Activated CD4-positive, alpha-beta T cell treated with anti-CD3 and anti-CD28 coated beads for 36 hours (primary cell): ENCODE measurements around the gene ZBTB34. TPM values are rescaled to one million over a fixed set of nuclear protein-coding genes. Genes with fewer than 3 reads are reported as not detected.
"Not testable (repeated sequence)": the region's sequence is repeated elsewhere in the genome, so short reads cannot be mapped to it uniquely, and the experiment has no call there.

Experiments
- ATAC-seq: fragments of 200-7000 bp; cut with Tn5 transposase; one replicate; pipeline ENCODE4 v1.10.0; 2021; ENCODE audit warnings: mild to moderate bottlenecking, moderate library complexity
- CTCF ChIA-PET: fragments of 350-600 bp; sonication (Branson Sonifier 250); formaldehyde crosslinking; loops from one replicate; lab custom pipeline; 2021; ENCODE audit warnings: antibody characterized with exemption; lab: Charles Lee
- POLR2A ChIA-PET: fragments of 350-600 bp; sonication (Branson Sonifier 250); formaldehyde crosslinking; loops from one replicate; lab custom pipeline; 2021; ENCODE audit warnings: antibody characterized with exemption, inconsistent platforms; lab: Charles Lee
- DNase-seq: peaks from one replicate; pipeline ENCODE4 v3.0.0-alpha.2; 2020
- H3K27ac Mint-ChIP-seq: one replicate; pipeline ENCODE4 v1.8.0; 2021; ENCODE audit warnings: mixed read lengths
- H3K27me3 Mint-ChIP-seq: one replicate; pipeline ENCODE4 v1.8.0; 2021; ENCODE audit warnings: mixed read lengths
- H3K36me3 Mint-ChIP-seq: one replicate; pipeline ENCODE4 v1.8.0; 2021; ENCODE audit warnings: low read depth, mixed read lengths
- H3K4me1 Mint-ChIP-seq: one replicate; pipeline ENCODE4 v1.8.0; 2021; ENCODE audit warnings: mixed read lengths
- H3K4me3 Mint-ChIP-seq: one replicate; pipeline ENCODE4 v1.8.0; 2021; ENCODE audit warnings: mild to moderate bottlenecking, moderate library complexity, mixed read lengths
- H3K9me3 Mint-ChIP-seq: one replicate; pipeline ENCODE4 v1.8.0; 2021; ENCODE audit warnings: low read depth, mixed read lengths
- intact Hi-C, 2 experiments: fragments of 100-400 bp; cut with DNase I in 1 of 2; cut with micrococcal nuclease in 1 of 2; formaldehyde crosslinking; loops; one replicate each; pipeline versions ENCODE4 v1.14.2 to v1.15.1; 2022 to 2024; cut with DNase I, micrococcal nuclease
- total RNA-seq, 2 experiments: library from RNA; stranded (reverse); gene quantifications; one replicate each; pipeline ENCODE4 v1.2.3, GENCODE V29; 2021

Gene ZBTB34
- 1 to 10 TPM; 4.2 to 5.0 TPM for total RNA-seq

DNA sequence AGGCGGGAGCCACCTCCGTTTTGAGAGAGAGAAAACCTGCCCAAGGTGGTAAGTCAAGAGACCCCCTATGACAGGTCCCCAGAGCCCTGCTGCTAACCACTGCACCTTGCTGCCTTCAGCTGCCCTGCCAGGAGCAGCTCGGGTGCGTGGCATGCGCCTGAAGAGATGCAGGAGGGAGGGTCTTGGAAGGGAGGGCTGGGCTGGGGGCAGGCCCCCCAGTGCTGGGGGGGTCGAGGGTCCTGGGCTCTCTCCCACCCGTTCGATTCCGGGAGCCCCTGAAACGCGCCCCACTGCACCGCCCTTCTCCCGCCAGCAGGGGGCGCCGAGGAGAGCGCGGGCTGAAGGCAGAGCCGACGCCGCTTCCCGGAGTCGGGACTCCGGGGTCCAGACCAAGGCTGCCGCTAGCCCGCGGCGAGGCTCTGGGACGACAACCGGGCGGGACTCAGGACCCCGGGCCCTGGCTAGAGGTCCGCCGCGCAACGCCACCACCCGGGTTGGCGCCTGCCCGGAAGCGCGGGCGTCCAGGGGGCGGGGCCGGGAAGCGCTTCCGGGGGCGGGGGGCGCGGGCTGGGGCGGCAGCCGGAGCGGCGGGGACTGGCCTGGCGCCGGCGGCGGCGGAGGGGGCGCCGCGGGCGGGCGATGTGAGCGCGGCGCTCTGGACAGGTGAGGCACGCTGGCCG lies at the start of gene ZBTB34:
TSS of gene ZBTB34 (plus strand) at position 563 of the 680 bp plus-strand sequence. CDS start 18,761 bp downstream, outside the sequence.
- Mint-ChIP-seq H3K27ac (peak within 1 kb of the TSS; percentile 81), H3K36me3 (no peaks in the 10 kb centered on the region), H3K9me3 (no peaks in the 10 kb centered on the region), H3K4me1 (peaks cover 19% of the 10 kb centered on the region), H3K4me3 (peak within 1 kb of the TSS; percentile 74), H3K27me3 (no peaks in the 10 kb centered on the region)
- DNase-seq (peak; percentile 84), ATAC-seq (peak; percentile 83)
- intact Hi-C loops, result loop anchor here (1.0 to 5.0 kb wide), 6 partner anchors 54 to 912 kb away; partner anchors contain the start of genes RALGPS1 (in 2 of the 2), ZBTB43 (in 2 of the 2) and ZNF79 (in 1 of the 2)
- ChIA-PET CTCF (interaction anchor here (1.7 to 2.0 kb wide), 3 partner anchors 10 to 40 kb away, joined by 5 to 6 read pairs (median 6); no protein-coding TSS in a partner anchor), POLR2A (no interaction called here)

DNA sequence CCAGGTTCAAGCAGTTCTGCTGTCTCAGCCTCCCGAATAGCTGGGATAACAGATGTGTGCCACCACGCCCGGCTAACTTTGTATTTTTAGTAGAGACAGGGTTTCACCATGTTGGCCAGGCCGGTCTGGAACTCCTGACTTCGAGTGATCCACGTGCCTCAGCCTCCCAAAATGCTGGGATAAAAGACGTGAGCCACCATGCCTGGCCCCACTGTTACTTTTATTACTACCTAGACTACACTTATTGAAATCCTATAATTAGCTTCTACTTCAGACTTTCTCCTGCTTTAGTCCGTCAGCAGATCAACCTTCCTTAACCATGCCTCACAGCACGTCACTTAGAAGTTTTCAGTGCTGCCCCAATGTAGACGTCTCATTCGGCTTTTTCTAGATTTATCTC lies 47.4 kb upstream of the ZBTB34 start:
- Mint-ChIP-seq H3K4me3 (no peak overlapping the region), H3K9me3 (peaks cover 19% of the 10 kb centered on the region), H3K27ac (no peak overlapping the region), H3K27me3 (no peaks in the 10 kb centered on the region), H3K36me3 (peaks cover 51% of the 10 kb centered on the region), H3K4me1 (peaks cover 15% of the 10 kb centered on the region)
- intact Hi-C loops, result no loop called here
- DNase-seq (no peak), ATAC-seq (no peak)
- ChIA-PET CTCF (no interaction called here), POLR2A (no interaction called here)

GRCh38 chr9:126814091-126814490 lies 46.3 kb upstream of the ZBTB34 start:
- Mint-ChIP-seq H3K27me3 (no peaks in the 10 kb centered on the region), H3K9me3 (peaks cover 23% of the 10 kb centered on the region), H3K4me3 (no peak overlapping the region), H3K36me3 (peaks cover 61% of the 10 kb centered on the region), H3K4me1 (peaks cover 18% of the 10 kb centered on the region), H3K27ac (no peak overlapping the region)
- ATAC-seq (no peak), DNase-seq (no peak)
- ChIA-PET CTCF (no interaction called here), POLR2A (no interaction called here)
- intact Hi-C loops, result no loop called here

DNA sequence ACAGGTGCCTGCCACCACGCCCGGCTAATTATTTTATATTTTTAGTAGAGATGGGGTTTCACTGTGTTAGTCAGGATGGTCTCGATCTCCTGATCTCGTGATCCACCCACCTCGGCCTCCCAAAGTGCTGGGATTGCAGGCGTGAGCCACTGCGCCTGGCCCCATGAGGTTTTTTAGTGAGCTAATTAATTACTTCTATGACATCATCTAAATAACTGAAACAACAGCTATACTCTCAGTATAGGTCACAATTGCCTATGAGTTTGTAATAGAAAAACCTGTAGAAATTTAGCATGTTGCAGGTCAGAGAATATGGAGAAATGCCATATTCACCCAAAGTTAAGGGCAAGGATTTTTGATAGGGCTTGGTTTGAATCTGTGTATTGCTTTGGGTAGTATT lies 42.8 kb upstream of the ZBTB34 start:
- ATAC-seq, H3K4me3 Mint-ChIP-seq, H3K27me3 Mint-ChIP-seq, H3K27ac Mint-ChIP-seq, CTCF ChIA-PET, POLR2A ChIA-PET, DNase-seq, intact Hi-C loops: not testable (repeated sequence)
- peaks cover 32% of the 10 kb centered on the region for H3K4me1 Mint-ChIP-seq
- peaks cover 31% of the 10 kb centered on the region for H3K9me3 Mint-ChIP-seq
- H3K36me3 Mint-ChIP-seq, result peaks cover 71% of the 10 kb centered on the region

GRCh38 chr9:126818482-126818881 lies 42.0 kb upstream of the ZBTB34 start:
- Mint-ChIP-seq H3K4me3 (no peak overlapping the region), H3K27me3 (no peaks in the 10 kb centered on the region), H3K9me3 (peaks cover 28% of the 10 kb centered on the region), H3K27ac (no peak overlapping the region), H3K36me3 (peaks cover 67% of the 10 kb centered on the region), H3K4me1 (peaks cover 29% of the 10 kb centered on the region)
- intact Hi-C loops, result no loop called here
- ChIA-PET CTCF (interaction anchor here (0.6 kb wide), 1 partner anchor 419 kb away, joined by 3 read pairs; no protein-coding TSS in a partner anchor), POLR2A (no interaction called here)
- no peak for ATAC-seq
- DNase-seq, result no peak

DNA sequence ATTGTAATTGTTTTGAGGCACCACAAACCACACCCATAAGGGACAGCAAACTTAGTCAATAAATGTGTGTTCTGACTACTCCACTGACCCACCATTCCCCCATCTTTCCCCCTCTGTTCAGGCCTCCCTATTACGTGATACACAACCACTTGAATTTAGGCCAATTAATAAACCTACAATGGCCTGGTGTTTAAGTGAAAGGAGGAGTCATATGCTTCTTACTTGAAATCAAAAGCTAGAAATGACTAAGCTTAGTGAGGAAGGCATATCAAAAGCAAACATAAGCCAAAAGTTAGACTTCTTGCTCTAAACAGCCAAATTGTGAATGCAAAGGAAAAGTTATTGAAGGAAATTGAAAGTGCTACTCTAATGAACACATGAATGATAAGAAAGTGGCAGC lies 41.0 kb upstream of the ZBTB34 start:
- intact Hi-C loops, result loop anchor here in 1 of 2 experiments (1.0 kb wide), 1 partner anchor 14 kb away; the partner anchor contains the start of gene ZBTB43
- Mint-ChIP-seq H3K4me1 (peaks cover 29% of the 10 kb centered on the region), H3K4me3 (no peak overlapping the region), H3K27ac (peak overlapping the region; percentile 86), H3K36me3 (peaks cover 68% of the 10 kb centered on the region), H3K27me3 (no peaks in the 10 kb centered on the region), H3K9me3 (peaks cover 24% of the 10 kb centered on the region)
- POLR2A ChIA-PET, result interaction anchor here (0.7 kb wide), 1 partner anchor 1578 kb away, joined by 3 read pairs; the partner anchor contains the start of gene HSPA5
- CTCF ChIA-PET, result interaction anchor here (1.0 to 1.2 kb wide), 3 partner anchors 12 to 40 kb away, joined by 3 to 6 read pairs (median 4); partner anchors contain the start of genes ZBTB34 and ZBTB43
- ATAC-seq (peak; percentile 96), DNase-seq (no peak)

DNA sequence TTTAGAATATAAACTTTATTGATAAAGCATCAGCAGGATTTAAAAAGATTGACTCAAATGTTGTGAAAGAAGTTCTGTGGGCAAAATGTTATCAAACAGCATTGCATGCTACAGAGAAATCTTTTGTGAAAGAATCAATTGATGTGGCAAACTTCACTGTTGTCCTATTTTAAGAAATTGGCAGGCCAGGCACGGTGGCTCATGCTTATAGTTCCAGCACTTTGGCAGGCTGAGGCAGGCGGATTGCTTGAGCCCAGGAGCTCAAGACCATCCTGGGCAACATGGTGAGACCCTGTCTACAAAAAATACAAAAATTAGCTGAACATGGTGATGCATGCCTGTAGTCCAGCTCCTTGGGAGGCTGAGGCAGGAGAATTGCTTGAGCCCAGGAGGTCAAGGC lies 38.2 kb upstream of the ZBTB34 start:
- POLR2A ChIA-PET, result no interaction called here

GRCh38 chr9:126822873-126823272 lies 37.6 kb upstream of the ZBTB34 start:
- H3K36me3 Mint-ChIP-seq, result peaks cover 54% of the 10 kb centered on the region
- no peak overlapping the region for H3K4me3 Mint-ChIP-seq
- ATAC-seq (no peak), DNase-seq (no peak)
- no peak overlapping the region for H3K27ac Mint-ChIP-seq
- ChIA-PET CTCF (no interaction called here), POLR2A (no interaction called here)
- intact Hi-C loops, result no loop called here
- no peaks in the 10 kb centered on the region for H3K27me3 Mint-ChIP-seq
- peaks cover 26% of the 10 kb centered on the region for H3K4me1 Mint-ChIP-seq
- H3K9me3 Mint-ChIP-seq, result peaks cover 12% of the 10 kb centered on the region

More for the DNA sequence above, 38.2 kb upstream of the ZBTB34 start:
- Mint-ChIP-seq H3K36me3 (peaks cover 59% of the 10 kb centered on the region), H3K27me3 (no peaks in the 10 kb centered on the region), H3K4me3 (no peak overlapping the region), H3K9me3 (peaks cover 12% of the 10 kb centered on the region), H3K27ac (no peak overlapping the region), H3K4me1 (peaks cover 26% of the 10 kb centered on the region)
- intact Hi-C loops, result no loop called here
- DNase-seq, result no peak
- CTCF ChIA-PET, result interaction anchor here (1.5 kb wide), 1 partner anchor 11 kb away, joined by 3 read pairs; no protein-coding TSS in a partner anchor
- no peak for ATAC-seq

DNA sequence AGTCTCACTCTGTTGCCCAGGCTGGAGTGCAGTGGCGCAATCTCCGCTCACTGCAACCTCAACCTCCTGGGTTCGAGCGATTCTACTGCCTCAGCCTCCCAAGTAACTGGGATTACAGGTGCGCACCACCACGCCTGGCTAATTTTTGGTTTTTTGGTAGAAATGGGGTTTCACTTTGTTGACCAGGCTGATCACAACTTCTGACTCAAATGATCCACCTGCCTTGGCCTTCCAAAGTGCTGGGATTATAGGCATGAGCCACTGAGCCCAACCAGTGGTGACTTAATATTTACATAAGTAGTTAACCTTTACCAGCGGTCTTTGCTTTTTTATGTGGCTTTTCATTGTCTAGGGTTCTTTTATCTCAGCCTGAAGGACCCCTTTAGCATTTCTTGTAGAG lies 36.4 kb upstream of the ZBTB34 start:
- POLR2A ChIA-PET, result not testable (repeated sequence)

GRCh38 chr9:126827227-126827626 lies 33.2 kb upstream of the ZBTB34 start:
- no peak for DNase-seq
- peaks cover 7% of the 10 kb centered on the region for H3K4me1 Mint-ChIP-seq
- POLR2A ChIA-PET, result no interaction called here
- H3K4me3 Mint-ChIP-seq, result no peak overlapping the region
- no peak for ATAC-seq
- H3K9me3 Mint-ChIP-seq, result no peaks in the 10 kb centered on the region
- CTCF ChIA-PET, result no interaction called here
- peaks cover 28% of the 10 kb centered on the region for H3K36me3 Mint-ChIP-seq
- no peaks in the 10 kb centered on the region for H3K27me3 Mint-ChIP-seq
- intact Hi-C loops, result no loop called here
- H3K27ac Mint-ChIP-seq, result no peak overlapping the region

More for the DNA sequence above, 36.4 kb upstream of the ZBTB34 start:
- H3K27me3 Mint-ChIP-seq, DNase-seq, intact Hi-C loops, H3K27ac Mint-ChIP-seq, H3K4me3 Mint-ChIP-seq, ATAC-seq, CTCF ChIA-PET, H3K9me3 Mint-ChIP-seq: not testable (repeated sequence)
- H3K4me1 Mint-ChIP-seq, result peaks cover 19% of the 10 kb centered on the region
- H3K36me3 Mint-ChIP-seq, result peaks cover 43% of the 10 kb centered on the region

DNA sequence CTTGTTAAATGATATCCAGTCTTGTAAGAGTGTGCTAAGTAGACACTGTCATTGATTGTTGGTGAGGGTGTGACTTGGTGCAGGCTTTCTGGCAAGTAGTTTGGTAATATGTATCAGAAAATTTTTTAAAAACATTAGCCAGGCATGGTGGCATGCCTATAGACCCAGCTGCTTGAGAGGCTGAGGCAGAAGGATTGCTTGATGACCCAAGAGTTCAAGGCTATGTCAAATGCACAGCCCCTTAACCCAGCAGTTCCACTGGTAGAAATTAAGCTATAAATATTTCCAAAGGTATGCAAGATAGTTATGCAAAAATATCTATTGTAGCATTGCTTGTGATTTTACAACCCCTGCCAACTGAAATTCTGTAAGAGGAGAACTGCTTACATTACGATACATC lies 31.4 kb upstream of the ZBTB34 start:
- Mint-ChIP-seq H3K9me3 (no peaks in the 10 kb centered on the region), H3K36me3 (peaks cover 40% of the 10 kb centered on the region), H3K4me1 (peaks cover 6% of the 10 kb centered on the region), H3K27ac (no peak overlapping the region), H3K4me3 (no peak overlapping the region), H3K27me3 (no peaks in the 10 kb centered on the region)
- ChIA-PET CTCF (interaction anchor here (0.8 to 1.2 kb wide), 2 partner anchors 126 to 735 kb away, joined by 4 read pairs; no protein-coding TSS in a partner anchor), POLR2A (no interaction called here)
- intact Hi-C loops, result no loop called here
- no peak for DNase-seq
- ATAC-seq, result no peak
